ENCODE data around the gene METTL26. TPM values are rescaled to one million over a fixed set of nuclear protein-coding genes. Genes with fewer than 3 reads are reported as not detected.

METTL26 gene
- polyA plus RNA-seq, 3 donors, result 57.1 to 80.9 (median 70.4) TPM

DNA sequence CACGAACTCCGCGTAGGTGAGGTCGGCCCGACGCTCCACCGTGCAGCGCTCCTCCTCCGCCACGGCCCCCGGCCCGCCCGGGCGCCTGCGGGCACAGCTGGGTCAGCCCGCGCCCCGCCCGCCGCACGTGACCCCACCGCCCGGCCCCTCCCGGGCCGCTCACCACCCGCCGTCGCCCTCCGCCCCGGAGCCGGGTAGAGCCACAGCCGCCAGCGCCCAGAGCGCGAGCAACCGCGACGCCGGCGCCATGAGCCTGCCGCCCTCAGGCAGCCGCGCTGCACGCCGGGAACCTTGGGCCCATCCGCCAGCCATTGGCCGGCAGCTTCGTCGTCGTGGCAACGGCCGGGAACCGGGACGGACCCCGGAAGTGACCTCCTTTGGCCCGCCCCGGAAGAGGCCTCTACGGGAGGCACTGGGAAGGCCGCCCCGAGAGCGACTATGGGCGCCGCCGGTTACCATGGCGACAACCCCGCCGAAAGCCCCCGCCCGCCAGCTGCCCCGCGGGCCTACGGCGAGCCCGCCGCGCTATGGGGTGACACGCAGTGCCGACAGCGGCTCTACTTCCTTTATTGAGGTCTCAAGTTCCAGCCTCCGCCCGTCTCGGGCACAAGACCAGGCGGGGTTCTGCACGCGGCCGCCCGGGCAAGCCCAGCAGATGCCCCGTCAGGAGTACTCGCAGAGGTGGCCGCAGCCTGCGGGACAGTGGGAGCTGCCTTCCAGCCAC lies 48.1 kb upstream of the METTL26 start, which contains the start of gene JMJD8:
JMJD8 (minus strand) TSS at position 264 of the 724 bp plus-strand sequence; CDS start at position 249, 15 bp downstream.
- Mint-ChIP-seq H3K27ac (peak within 1 kb of the TSS; percentile 54 to 90 (median 88)), H3K4me1 (peaks cover 30% of the 10 kb centered on the region), H3K9me3 (no peaks in the 10 kb centered on the region), H3K27me3 (ENCODE audit: low read depth in 3 of 3) (peaks cover 0 to 2% (median 0%) of the 10 kb centered on the region in 3 donors), H3K4me3 (peak within 1 kb of the TSS; percentile 73 to 79), H3K36me3 (peaks cover 26 to 39% of the 10 kb centered on the region in 2 donors)
- H3K27me3 ChIP-seq (ENCODE audit: control insufficient read depth in 2 of 2, insufficient read depth in 2 of 2, low read length in 2 of 2), result no peaks in the 10 kb centered on the region
- H3K9me3 ChIP-seq (replicated peaks in 1 of 2; ENCODE audit: control insufficient read depth in 1 of 2, insufficient read depth in 1 of 2, low read length in 2 of 2), result no peaks in the 10 kb centered on the region
- peak; percentile 94 to 97 (median 97) for DNase-seq
- peaks cover 20 to 21% of the 10 kb centered on the region in 2 donors for H3K36me3 ChIP-seq (replicated peaks in 1 of 2; ENCODE audit: control insufficient read depth in 1 of 2, insufficient read depth in 2 of 2, low read length in 2 of 2)
- intact Hi-C loops (cut with micrococcal nuclease), result loop anchor here (5.0 kb wide), 2 partner anchors 47 to 97 kb away; partner anchors contain the start of gene METTL26 (in 1 of the 2)
- H2AFZ ChIP-seq (ENCODE audit: insufficient read depth, low read depth, low read length, poor library complexity, severe bottlenecking), result peak within 1 kb of the TSS; percentile 76
- H3K79me2 ChIP-seq (ENCODE audit: insufficient read depth, low read length), result peaks cover 33% of the 10 kb centered on the region
- H3K4me2 ChIP-seq (replicated peaks; ENCODE audit: extremely low read depth, low read length, poor library complexity, severe bottlenecking), result peak within 1 kb of the TSS; percentile 86
- H3K4me1 ChIP-seq (ENCODE audit: control insufficient read depth in 1 of 2, insufficient read depth in 2 of 2, low read length in 2 of 2), result peaks cover 41 to 66% of the 10 kb centered on the region in 2 donors
- peak within 1 kb of the TSS; percentile 48 to 69 for H3K27ac ChIP-seq (ENCODE audit: low read depth in 1 of 2, low read length in 2 of 2)
- TF ChIP-seq, protein P1, sequence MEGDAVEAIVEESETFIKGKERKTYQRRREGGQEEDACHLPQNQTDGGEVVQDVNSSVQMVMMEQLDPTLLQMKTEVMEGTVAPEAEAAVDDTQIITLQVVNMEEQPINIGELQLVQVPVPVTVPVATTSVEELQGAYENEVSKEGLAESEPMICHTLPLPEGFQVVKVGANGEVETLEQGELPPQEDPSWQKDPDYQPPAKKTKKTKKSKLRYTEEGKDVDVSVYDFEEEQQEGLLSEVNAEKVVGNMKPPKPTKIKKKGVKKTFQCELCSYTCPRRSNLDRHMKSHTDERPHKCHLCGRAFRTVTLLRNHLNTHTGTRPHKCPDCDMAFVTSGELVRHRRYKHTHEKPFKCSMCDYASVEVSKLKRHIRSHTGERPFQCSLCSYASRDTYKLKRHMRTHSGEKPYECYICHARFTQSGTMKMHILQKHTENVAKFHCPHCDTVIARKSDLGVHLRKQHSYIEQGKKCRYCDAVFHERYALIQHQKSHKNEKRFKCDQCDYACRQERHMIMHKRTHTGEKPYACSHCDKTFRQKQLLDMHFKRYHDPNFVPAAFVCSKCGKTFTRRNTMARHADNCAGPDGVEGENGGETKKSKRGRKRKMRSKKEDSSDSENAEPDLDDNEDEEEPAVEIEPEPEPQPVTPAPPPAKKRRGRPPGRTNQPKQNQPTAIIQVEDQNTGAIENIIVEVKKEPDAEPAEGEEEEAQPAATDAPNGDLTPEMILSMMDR (IDR thresholded peaks at IDR 0.05), result no peak
- WGBS (ENCODE audit: insufficient coverage), result 1% methylated on average over 91 of the region's 91 CpGs
- H4K20me1 ChIP-seq (ENCODE audit: insufficient read depth, low read length), result peaks cover 36% of the 10 kb centered on the region
- peak within 1 kb of the TSS; percentile 57 for H3K9ac ChIP-seq (ENCODE audit: insufficient read depth, low read length, poor library complexity, severe bottlenecking)
- H3K4me3 ChIP-seq (replicated peaks in 1 of 3; ENCODE audit: low read depth in 2 of 3, low read length in 3 of 3), result peak within 1 kb of the TSS; percentile 41 to 78 (median 52)

DNA sequence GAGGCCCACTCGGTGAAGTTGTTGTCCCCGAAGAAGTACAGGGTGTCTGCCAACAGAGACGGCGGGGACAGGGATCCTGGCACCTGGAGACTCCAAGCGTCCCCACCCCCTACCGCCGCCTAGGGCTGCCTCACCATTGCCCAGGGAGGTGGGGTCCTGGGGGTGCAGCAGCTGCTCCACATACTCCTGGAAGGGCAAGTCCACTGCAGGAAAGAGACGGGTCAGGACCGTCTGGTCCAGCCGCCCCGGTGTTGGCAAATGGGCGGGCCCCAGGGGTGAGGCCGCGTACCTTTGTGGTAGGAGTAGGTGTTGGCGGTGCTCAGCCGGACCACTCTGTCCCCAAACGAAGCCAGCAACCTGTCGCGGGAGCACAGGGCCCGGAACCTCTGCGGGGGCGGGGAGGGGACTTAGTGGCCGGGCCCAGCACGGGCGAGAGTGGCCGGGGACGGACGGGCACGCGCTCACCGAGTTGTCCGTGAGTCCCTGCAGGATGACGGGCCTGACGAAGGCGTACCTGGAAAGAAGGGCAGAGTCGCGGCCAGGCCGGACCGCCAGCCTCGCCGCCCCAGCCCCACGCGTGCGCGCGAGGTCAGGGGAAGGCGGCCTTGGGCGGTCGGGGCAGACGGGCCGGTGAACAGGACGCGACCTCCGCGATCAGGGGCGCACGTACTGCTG lies 47.4 kb upstream of the METTL26 start:
- peak overlapping the region; percentile 66 to 78 for H3K4me3 Mint-ChIP-seq
- H3K27ac ChIP-seq (ENCODE audit: low read depth in 1 of 2, low read length in 2 of 2), result peak overlapping the region in 1 of 2 donors; percentile 64
- WGBS (ENCODE audit: insufficient coverage), result 20% methylated on average over 52 of the region's 57 CpGs
- peak overlapping the region; percentile 86 for H3K4me2 ChIP-seq (replicated peaks; ENCODE audit: extremely low read depth, low read length, poor library complexity, severe bottlenecking)
- H3K4me3 ChIP-seq (replicated peaks in 1 of 3; ENCODE audit: low read depth in 2 of 3, low read length in 3 of 3), result peak overlapping the region; percentile 32 to 78 (median 36)
- DNase-seq, result no peak
- no peaks in the 10 kb centered on the region for H3K9me3 ChIP-seq (replicated peaks in 1 of 2; ENCODE audit: control insufficient read depth in 1 of 2, insufficient read depth in 1 of 2, low read length in 2 of 2)
- H3K9me3 Mint-ChIP-seq, result no peaks in the 10 kb centered on the region
- H4K20me1 ChIP-seq (ENCODE audit: insufficient read depth, low read length), result peaks cover 32% of the 10 kb centered on the region
- H3K4me1 ChIP-seq (ENCODE audit: control insufficient read depth in 1 of 2, insufficient read depth in 2 of 2, low read length in 2 of 2), result peaks cover 38 to 64% of the 10 kb centered on the region in 2 donors
- TF ChIP-seq, protein P1 (IDR thresholded peaks at IDR 0.05), result no peak
- H3K27me3 Mint-ChIP-seq (ENCODE audit: low read depth in 3 of 3), result peaks cover 0 to 2% (median 1%) of the 10 kb centered on the region in 3 donors
- peak overlapping the region in 6 of 7 donors; percentile 35 to 83 (median 56) for H3K27ac Mint-ChIP-seq
- peaks cover 20 to 21% of the 10 kb centered on the region in 2 donors for H3K36me3 ChIP-seq (replicated peaks in 1 of 2; ENCODE audit: control insufficient read depth in 1 of 2, insufficient read depth in 2 of 2, low read length in 2 of 2)
- H3K9ac ChIP-seq (ENCODE audit: insufficient read depth, low read length, poor library complexity, severe bottlenecking), result peak overlapping the region; percentile 57
- intact Hi-C loops (cut with micrococcal nuclease), result loop anchor here (5.0 kb wide), 2 partner anchors 46 to 96 kb away; partner anchors contain the start of gene METTL26 (in 1 of the 2)
- peaks cover 26% of the 10 kb centered on the region for H3K4me1 Mint-ChIP-seq
- peak overlapping the region; percentile 76 for H2AFZ ChIP-seq (ENCODE audit: insufficient read depth, low read depth, low read length, poor library complexity, severe bottlenecking)
- H3K36me3 Mint-ChIP-seq, result peaks cover 26 to 39% of the 10 kb centered on the region in 2 donors
- peaks cover 33% of the 10 kb centered on the region for H3K79me2 ChIP-seq (ENCODE audit: insufficient read depth, low read length)
- no peaks in the 10 kb centered on the region for H3K27me3 ChIP-seq (ENCODE audit: control insufficient read depth in 2 of 2, insufficient read depth in 2 of 2, low read length in 2 of 2)

All from CD14-positive monocyte (primary cell).